Measurements from ENCODE around the gene DGKB. TPM values are rescaled to one million over a fixed set of nuclear protein-coding genes. Genes with fewer than 3 reads are reported as not detected.
A peak's percentile ranks its signal among the peaks of the same experiment; 100 is the strongest.

The DGKB gene
- total RNA-seq, 1 experiment from 2014 or later = not detected

DNA sequence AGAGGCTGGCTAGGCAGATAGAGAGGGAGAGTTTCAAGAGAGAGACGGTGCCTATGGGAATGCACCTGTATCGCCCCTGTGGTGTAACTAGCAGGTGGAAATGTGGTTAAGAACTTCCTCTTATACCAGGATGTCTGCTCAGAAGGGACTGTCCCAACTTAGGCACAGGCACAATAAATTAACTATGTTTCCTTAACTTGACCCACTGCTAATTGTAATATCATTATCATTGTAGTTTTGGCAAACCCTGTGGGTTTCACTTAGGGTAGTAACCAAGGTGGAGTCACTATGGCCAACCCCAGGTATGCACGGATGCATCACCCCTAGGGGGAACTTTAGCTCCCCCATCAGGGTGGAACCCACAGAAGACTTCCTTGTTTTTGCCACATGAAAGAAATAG, 455.7 kb downstream of the DGKB start:
- BruUV-seq (replicated peaks) = no TSS peak
- TF ChIP-seq, protein P1, sequence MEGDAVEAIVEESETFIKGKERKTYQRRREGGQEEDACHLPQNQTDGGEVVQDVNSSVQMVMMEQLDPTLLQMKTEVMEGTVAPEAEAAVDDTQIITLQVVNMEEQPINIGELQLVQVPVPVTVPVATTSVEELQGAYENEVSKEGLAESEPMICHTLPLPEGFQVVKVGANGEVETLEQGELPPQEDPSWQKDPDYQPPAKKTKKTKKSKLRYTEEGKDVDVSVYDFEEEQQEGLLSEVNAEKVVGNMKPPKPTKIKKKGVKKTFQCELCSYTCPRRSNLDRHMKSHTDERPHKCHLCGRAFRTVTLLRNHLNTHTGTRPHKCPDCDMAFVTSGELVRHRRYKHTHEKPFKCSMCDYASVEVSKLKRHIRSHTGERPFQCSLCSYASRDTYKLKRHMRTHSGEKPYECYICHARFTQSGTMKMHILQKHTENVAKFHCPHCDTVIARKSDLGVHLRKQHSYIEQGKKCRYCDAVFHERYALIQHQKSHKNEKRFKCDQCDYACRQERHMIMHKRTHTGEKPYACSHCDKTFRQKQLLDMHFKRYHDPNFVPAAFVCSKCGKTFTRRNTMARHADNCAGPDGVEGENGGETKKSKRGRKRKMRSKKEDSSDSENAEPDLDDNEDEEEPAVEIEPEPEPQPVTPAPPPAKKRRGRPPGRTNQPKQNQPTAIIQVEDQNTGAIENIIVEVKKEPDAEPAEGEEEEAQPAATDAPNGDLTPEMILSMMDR (IDR thresholded peaks at IDR 0.05; ENCODE audit: unreplicated experiment) = no peak
- Mint-ChIP-seq H3K4me3 (ENCODE audit: low read depth, unreplicated experiment) (no peak overlapping the region), H3K27ac (ENCODE audit: unreplicated experiment) (peak overlapping the region; percentile 60), H3K4me1 (ENCODE audit: low read depth, unreplicated experiment) (peaks cover 15% of the 10 kb centered on the region), H3K36me3 (ENCODE audit: insufficient read depth, unreplicated experiment) (no peaks in the 10 kb centered on the region), H3K27me3 (ENCODE audit: unreplicated experiment) (no peaks in the 10 kb centered on the region), H3K9me3 (ENCODE audit: low read depth, unreplicated experiment) (peaks cover 2% of the 10 kb centered on the region)
- peak; percentile 56 for DNase-seq
- CTCF ChIA-PET = interaction anchor here (0.5 to 1.8 kb wide), 4 partner anchors 122 to 458 kb away, joined by 3 to 7 read pairs (median 4); partner anchors contain the start of gene ETV1
- intact Hi-C loops (cut with micrococcal nuclease; ENCODE audit: unreplicated experiment) = loop anchor here (5.0 kb wide), 2 partner anchors 230 to 595 kb away; no protein-coding TSS in a partner anchor

DNA sequence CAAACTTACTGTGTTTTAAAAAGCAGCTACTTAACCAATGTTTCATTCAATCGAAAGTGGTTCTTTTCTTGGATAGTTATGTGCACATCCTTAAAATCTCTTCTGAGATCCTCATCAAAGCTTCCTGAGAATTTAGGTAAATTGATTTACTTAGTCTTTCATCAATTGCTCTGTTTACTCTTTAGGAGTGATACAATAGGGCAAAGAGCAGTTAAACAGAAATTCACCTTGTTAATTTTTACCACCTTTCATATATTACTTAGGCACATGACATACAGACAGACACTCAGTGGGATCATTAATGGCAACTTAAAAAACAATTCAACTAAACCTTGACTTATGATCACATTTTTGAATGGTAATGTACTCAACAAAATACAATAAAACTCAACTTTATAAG, 456.3 kb downstream of the DGKB start:
- Mint-ChIP-seq H3K4me3 (ENCODE audit: low read depth, unreplicated experiment) (no peak overlapping the region), H3K36me3 (ENCODE audit: insufficient read depth, unreplicated experiment) (no peaks in the 10 kb centered on the region), H3K4me1 (ENCODE audit: low read depth, unreplicated experiment) (peaks cover 15% of the 10 kb centered on the region), H3K27me3 (ENCODE audit: unreplicated experiment) (no peaks in the 10 kb centered on the region), H3K9me3 (ENCODE audit: low read depth, unreplicated experiment) (peaks cover 2% of the 10 kb centered on the region), H3K27ac (ENCODE audit: unreplicated experiment) (peak overlapping the region; percentile 60)
- CTCF ChIA-PET = interaction anchor here (0.6 to 1.8 kb wide), 3 partner anchors 122 to 457 kb away, joined by 3 to 7 read pairs (median 4); partner anchors contain the start of gene ETV1
- no TSS peak for BruUV-seq (replicated peaks)
- intact Hi-C loops (cut with micrococcal nuclease; ENCODE audit: unreplicated experiment) = loop anchor here (5.0 kb wide), 2 partner anchors 229 to 594 kb away; no protein-coding TSS in a partner anchor
- TF ChIP-seq, protein P1 (IDR thresholded peaks at IDR 0.05; ENCODE audit: unreplicated experiment) = no peak
- DNase-seq = no peak

DNA sequence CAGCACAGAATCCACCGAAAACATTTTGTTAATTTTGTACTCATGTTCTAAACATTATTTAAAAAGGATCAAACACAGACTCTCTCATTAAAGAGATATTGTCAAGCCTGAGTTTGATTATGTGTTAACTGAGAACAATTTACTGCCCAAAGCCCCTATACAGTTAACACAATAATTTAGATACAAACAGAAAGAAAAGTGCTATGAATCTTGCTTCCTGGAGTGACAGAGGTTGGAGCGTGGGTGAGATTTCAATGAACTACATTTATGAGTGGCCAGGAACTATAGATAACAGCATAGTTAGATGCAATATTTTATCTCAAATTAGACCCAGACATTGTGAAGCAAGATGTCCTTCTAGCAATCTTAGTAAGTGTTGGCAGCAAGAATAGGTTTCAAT, 464.2 kb downstream of the DGKB start:
- no peaks in the 10 kb centered on the region for H3K36me3 Mint-ChIP-seq (ENCODE audit: insufficient read depth, unreplicated experiment)
- no peaks in the 10 kb centered on the region for H3K4me1 Mint-ChIP-seq (ENCODE audit: low read depth, unreplicated experiment)
- TF ChIP-seq, protein P1 (IDR thresholded peaks at IDR 0.05; ENCODE audit: unreplicated experiment) = no peak
- CTCF ChIA-PET = interaction anchor here (0.6 kb wide), 1 partner anchor 47 kb away, joined by 6 read pairs; no protein-coding TSS in a partner anchor
- DNase-seq = no peak
- BruUV-seq (replicated peaks) = no TSS peak
- no peaks in the 10 kb centered on the region for H3K9me3 Mint-ChIP-seq (ENCODE audit: low read depth, unreplicated experiment)
- intact Hi-C loops (cut with micrococcal nuclease; ENCODE audit: unreplicated experiment) = no loop called here
- no peak overlapping the region for H3K4me3 Mint-ChIP-seq (ENCODE audit: low read depth, unreplicated experiment)
- H3K27me3 Mint-ChIP-seq (ENCODE audit: unreplicated experiment) = no peaks in the 10 kb centered on the region
- H3K27ac Mint-ChIP-seq (ENCODE audit: unreplicated experiment) = no peak overlapping the region

DNA sequence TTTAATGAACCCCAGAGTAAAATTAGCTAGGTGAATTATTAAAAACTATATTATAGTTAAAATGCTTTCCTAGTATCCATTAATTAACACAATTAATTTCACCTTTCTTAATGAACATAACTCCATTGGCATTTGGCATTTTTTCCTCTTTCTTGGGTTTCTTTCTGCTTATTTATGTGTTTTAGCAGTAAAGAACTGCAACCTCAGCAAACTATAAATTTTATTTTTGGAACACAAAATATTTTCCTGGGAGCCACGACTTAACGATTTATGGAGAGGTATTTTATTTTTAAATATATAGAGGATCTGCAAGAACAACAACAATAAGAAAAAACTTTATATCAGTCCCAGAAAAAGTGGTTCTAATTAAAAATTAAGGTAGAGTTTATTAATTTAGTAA, 465.7 kb downstream of the DGKB start:
- Mint-ChIP-seq H3K36me3 (ENCODE audit: insufficient read depth, unreplicated experiment) (no peaks in the 10 kb centered on the region), H3K9me3 (ENCODE audit: low read depth, unreplicated experiment) (no peaks in the 10 kb centered on the region), H3K4me1 (ENCODE audit: low read depth, unreplicated experiment) (no peaks in the 10 kb centered on the region), H3K27me3 (ENCODE audit: unreplicated experiment) (no peaks in the 10 kb centered on the region), H3K27ac (ENCODE audit: unreplicated experiment) (no peak overlapping the region), H3K4me3 (ENCODE audit: low read depth, unreplicated experiment) (no peak overlapping the region)
- no TSS peak for BruUV-seq (replicated peaks)
- CTCF ChIA-PET = no interaction called here
- intact Hi-C loops (cut with micrococcal nuclease; ENCODE audit: unreplicated experiment) = no loop called here
- no peak for DNase-seq
- TF ChIP-seq, protein P1 (IDR thresholded peaks at IDR 0.05; ENCODE audit: unreplicated experiment) = no peak
